CD8-positive, alpha-beta memory T cell (primary cell): ENCODE data around the gene TTLL6. TPM values are rescaled to one million over a fixed set of nuclear protein-coding genes. Genes with fewer than 3 reads are reported as not detected.
"Not testable (repeated sequence)": the region's sequence is repeated elsewhere in the genome, so short reads cannot be mapped to it uniquely, and the experiment has no call there.

ENCODE experiments used
- CTCF ChIA-PET: fragments of 350-600 bp; sonication (Branson Sonifier 250); formaldehyde crosslinking; loops from one replicate; lab custom pipeline; 2021; ENCODE audit warnings: antibody characterized with exemption; lab: Charles Lee
- POLR2A ChIA-PET: fragments of 350-600 bp; sonication (Branson Sonifier 250); formaldehyde crosslinking; loops from one replicate; lab custom pipeline; 2021; ENCODE audit warnings: antibody characterized with exemption; lab: Charles Lee
- DNase-seq, 5 donors: peaks; one replicate each; pipeline versions ENCODE4 v3.0.0 to v3.0.0-alpha.2; 2020 to 2022; ENCODE audit warnings: mixed read lengths in 1 of 5
- H3K27ac ChIP-seq: one replicate; pipeline ENCODE4 v1.7.0; 2013; ENCODE audit warnings: low read depth, mild to moderate bottlenecking, low read length, moderate library complexity
- H3K27me3 ChIP-seq: 2 replicates; pipeline ENCODE4 v1.7.0; 2013; ENCODE audit warnings: low read length, mild to moderate bottlenecking; ENCODE audit not compliant: insufficient read depth, poor library complexity, severe bottlenecking
- H3K36me3 ChIP-seq: 2 replicates; pipeline ENCODE4 v1.7.0; 2013; ENCODE audit warnings: mild to moderate bottlenecking, low read length, moderate library complexity; ENCODE audit not compliant: insufficient read depth
- H3K4me1 ChIP-seq: 2 replicates; pipeline ENCODE4 v1.7.0; 2013; ENCODE audit warnings: mild to moderate bottlenecking, low read length, moderate library complexity; ENCODE audit not compliant: insufficient read depth
- H3K4me3 ChIP-seq: 2 replicates; pipeline ENCODE4 v1.7.0; 2013; ENCODE audit warnings: mild to moderate bottlenecking, low read length
- H3K9me3 ChIP-seq: 2 replicates; pipeline ENCODE4 v1.7.0; 2013; ENCODE audit warnings: mild to moderate bottlenecking, low read length
- H3K27ac Mint-ChIP-seq, 8 donors: one replicate each; pipeline ENCODE4 v1.8.0; 2020 to 2021; ENCODE audit warnings: mixed read lengths in 8 of 8, mild to moderate bottlenecking in 6 of 8, inconsistent platforms in 3 of 8, moderate library complexity in 3 of 8
- H3K27me3 Mint-ChIP-seq, 2 donors: one replicate each; pipeline ENCODE4 v1.8.0; 2020 to 2021; ENCODE audit warnings: mixed read lengths in 2 of 2, mild to moderate bottlenecking in 1 of 2, moderate library complexity in 1 of 2
- H3K36me3 Mint-ChIP-seq, 3 donors: one replicate each; pipeline ENCODE4 v1.8.0; 2020 to 2021; ENCODE audit warnings: mixed read lengths in 3 of 3, inconsistent platforms in 1 of 3, mild to moderate bottlenecking in 1 of 3
- H3K4me1 Mint-ChIP-seq, 3 donors: one replicate each; pipeline ENCODE4 v1.8.0; 2020 to 2021; ENCODE audit warnings: mixed read lengths in 3 of 3, inconsistent platforms in 1 of 3, mild to moderate bottlenecking in 1 of 3
- H3K4me3 Mint-ChIP-seq, 7 donors: one replicate each; pipeline ENCODE4 v1.8.0; 2020 to 2021; ENCODE audit warnings: mixed read lengths in 7 of 7, mild to moderate bottlenecking in 6 of 7, moderate library complexity in 4 of 7, inconsistent platforms in 2 of 7
- H3K9me3 Mint-ChIP-seq, 5 donors: one replicate each; pipeline ENCODE4 v1.8.0; 2020 to 2022; ENCODE audit warnings: mixed read lengths in 5 of 5, mild to moderate bottlenecking in 3 of 5, moderate library complexity in 2 of 5, inconsistent platforms in 1 of 5
- polyA plus RNA-seq: library from polyadenylated mRNA; unstranded; fragments of 300-500 nt; fragmentation: Illumina TruSeq; gene quantifications from one replicate; pipeline ENCODE4 v1.2.3, GENCODE V29; 2021
- total RNA-seq, 2 experiments: library from RNA; stranded (reverse); gene quantifications; one replicate each; pipeline ENCODE4 v1.2.3, GENCODE V29; 2021

The TTLL6 gene
- total and polyA plus RNA-seq, 3 experiments from 2014 or later = not detected

- H3K27me3 ChIP-seq, H3K4me1 Mint-ChIP-seq, H3K36me3 Mint-ChIP-seq, H3K4me3 ChIP-seq, H3K4me1 ChIP-seq, CTCF ChIA-PET, H3K4me3 Mint-ChIP-seq, POLR2A ChIA-PET, DNase-seq, H3K36me3 ChIP-seq, H3K9me3 Mint-ChIP-seq, H3K27ac Mint-ChIP-seq, H3K27ac ChIP-seq, H3K9me3 ChIP-seq: not testable (repeated sequence)
- peaks cover 19 to 59% of the 10 kb centered on the region in 2 donors for H3K27me3 Mint-ChIP-seq
Measured at GRCh38 chr17:48796163-48796522, 20.9 kb downstream of the TTLL6 start.

GRCh38 chr17:48795444-48796162 is 21.4 kb downstream of the TTLL6 start:
- H3K27ac ChIP-seq = no peak overlapping the region
- no peaks in the 10 kb centered on the region for H3K9me3 ChIP-seq
- no peak for DNase-seq
- Mint-ChIP-seq H3K27me3 (peaks cover 20 to 60% of the 10 kb centered on the region in 2 donors), H3K36me3 (peaks cover 0 to 4% (median 0%) of the 10 kb centered on the region in 3 donors), H3K27ac (peak overlapping the region in 1 of 8 donors; percentile 52), H3K4me3 (no peak overlapping the region), H3K9me3 (no peaks in the 10 kb centered on the region), H3K4me1 (peaks cover 0 to 7% (median 0%) of the 10 kb centered on the region in 3 donors)
- POLR2A ChIA-PET = no interaction called here
- no peak overlapping the region for H3K4me3 ChIP-seq
- no peaks in the 10 kb centered on the region for H3K36me3 ChIP-seq
- no peaks in the 10 kb centered on the region for H3K4me1 ChIP-seq
- CTCF ChIA-PET = no interaction called here
- peaks cover 10% of the 10 kb centered on the region for H3K27me3 ChIP-seq

- Histone ChIP-seq H3K27me3 (peaks cover 3% of the 10 kb centered on the region), H3K27ac (no peak overlapping the region), H3K9me3 (no peaks in the 10 kb centered on the region), H3K4me3 (no peak overlapping the region), H3K36me3 (no peaks in the 10 kb centered on the region), H3K4me1 (no peaks in the 10 kb centered on the region)
- POLR2A ChIA-PET = no interaction called here
- H3K27me3 Mint-ChIP-seq = peaks cover 21 to 64% of the 10 kb centered on the region in 2 donors
- H3K27ac Mint-ChIP-seq = no peak overlapping the region
- CTCF ChIA-PET = interaction anchor here (1.5 kb wide), 1 partner anchor 87 kb away, joined by 4 read pairs; no protein-coding TSS in a partner anchor
- H3K36me3 Mint-ChIP-seq = peaks cover 0 to 4% (median 0%) of the 10 kb centered on the region in 3 donors
- H3K4me1 Mint-ChIP-seq = peaks cover 0 to 7% (median 0%) of the 10 kb centered on the region in 3 donors
- H3K9me3 Mint-ChIP-seq = no peaks in the 10 kb centered on the region
- H3K4me3 Mint-ChIP-seq = no peak overlapping the region
- no peak for DNase-seq
Measured at GRCh38 chr17:48792033-48792798, 24.8 kb downstream of the TTLL6 start.

GRCh38 chr17:48791128-48792032 is 25.6 kb downstream of the TTLL6 start:
- Histone ChIP-seq H3K27me3 (peaks cover 3% of the 10 kb centered on the region), H3K36me3 (no peaks in the 10 kb centered on the region), H3K9me3 (no peaks in the 10 kb centered on the region), H3K27ac (no peak overlapping the region), H3K4me1 (no peaks in the 10 kb centered on the region), H3K4me3 (no peak overlapping the region)
- ChIA-PET POLR2A (no interaction called here), CTCF (interaction anchor here (0.9 to 3.7 kb wide), 4 partner anchors 12 to 112 kb away, joined by 3 to 26 read pairs (median 4); no protein-coding TSS in a partner anchor)
- Mint-ChIP-seq H3K9me3 (no peaks in the 10 kb centered on the region), H3K4me1 (peaks cover 0 to 7% (median 0%) of the 10 kb centered on the region in 3 donors), H3K27ac (no peak overlapping the region), H3K4me3 (no peak overlapping the region), H3K27me3 (peaks cover 22 to 61% of the 10 kb centered on the region in 2 donors), H3K36me3 (peaks cover 0 to 4% (median 0%) of the 10 kb centered on the region in 3 donors)
- DNase-seq = peak in 1 of 5 donors; percentile 17

- ChIA-PET POLR2A (no interaction called here), CTCF (interaction anchor here (0.9 to 3.7 kb wide), 4 partner anchors 12 to 111 kb away, joined by 3 to 26 read pairs (median 4); no protein-coding TSS in a partner anchor)
- peaks cover 0 to 4% (median 0%) of the 10 kb centered on the region in 3 donors for H3K36me3 Mint-ChIP-seq
Measured at GRCh38 chr17:48790607-48791127, 26.4 kb downstream of the TTLL6 start.

GRCh38 chr17:48787828-48788227 is 29.2 kb downstream of the TTLL6 start:
- H3K9me3 Mint-ChIP-seq = no peaks in the 10 kb centered on the region
- Histone ChIP-seq H3K4me3 (no peak overlapping the region), H3K27ac (no peak overlapping the region), H3K9me3 (no peaks in the 10 kb centered on the region), H3K4me1 (no peaks in the 10 kb centered on the region), H3K36me3 (no peaks in the 10 kb centered on the region), H3K27me3 (no peaks in the 10 kb centered on the region)
- no peaks in the 10 kb centered on the region for H3K36me3 Mint-ChIP-seq
- H3K27ac Mint-ChIP-seq = peak overlapping the region in 1 of 8 donors; percentile 24
- no peak for DNase-seq
- H3K4me3 Mint-ChIP-seq = no peak overlapping the region
- CTCF ChIA-PET = interaction anchor here (0.6 to 2.3 kb wide), 2 partner anchors 17 to 54 kb away, joined by 3 to 6 read pairs; no protein-coding TSS in a partner anchor
- peaks cover 23 to 50% of the 10 kb centered on the region in 2 donors for H3K27me3 Mint-ChIP-seq
- POLR2A ChIA-PET = no interaction called here
- H3K4me1 Mint-ChIP-seq = peaks cover 0 to 7% (median 0%) of the 10 kb centered on the region in 3 donors

More at GRCh38 chr17:48790607-48791127, 26.4 kb downstream of the TTLL6 start:
- Mint-ChIP-seq H3K27ac (no peak overlapping the region), H3K4me3 (no peak overlapping the region), H3K27me3 (peaks cover 21 to 60% of the 10 kb centered on the region in 2 donors), H3K9me3 (no peaks in the 10 kb centered on the region), H3K4me1 (peaks cover 0 to 7% (median 0%) of the 10 kb centered on the region in 3 donors)
- Histone ChIP-seq H3K36me3 (no peaks in the 10 kb centered on the region), H3K27me3 (peaks cover 3% of the 10 kb centered on the region), H3K4me3 (no peak overlapping the region), H3K27ac (no peak overlapping the region), H3K4me1 (no peaks in the 10 kb centered on the region), H3K9me3 (no peaks in the 10 kb centered on the region)
- no peak for DNase-seq

GRCh38 chr17:48779421-48779820 is 37.6 kb downstream of the TTLL6 start:
- ChIA-PET POLR2A (interaction anchor here (0.6 to 0.7 kb wide), 2 partner anchors 153 to 1222 kb away, joined by 3 to 4 read pairs; partner anchors contain the start of gene HOXB9), CTCF (interaction anchor here (1.2 kb wide), 1 partner anchor 11 kb away, joined by 3 read pairs; no protein-coding TSS in a partner anchor)
- H3K4me1 ChIP-seq = no peaks in the 10 kb centered on the region

More at GRCh38 chr17:48779421-48779820, 37.6 kb downstream of the TTLL6 start:
- H3K27me3 ChIP-seq = no peaks in the 10 kb centered on the region
- H3K4me3 Mint-ChIP-seq = no peak overlapping the region
- no peaks in the 10 kb centered on the region for H3K4me1 Mint-ChIP-seq
- peaks cover 16 to 25% of the 10 kb centered on the region in 2 donors for H3K27me3 Mint-ChIP-seq
- H3K36me3 Mint-ChIP-seq = no peaks in the 10 kb centered on the region
- H3K9me3 ChIP-seq = no peaks in the 10 kb centered on the region
- no peak overlapping the region for H3K27ac Mint-ChIP-seq
- peaks cover 0 to 2% (median 0%) of the 10 kb centered on the region in 5 donors for H3K9me3 Mint-ChIP-seq
- DNase-seq = no peak
- no peak overlapping the region for H3K27ac ChIP-seq
- no peaks in the 10 kb centered on the region for H3K36me3 ChIP-seq
- H3K4me3 ChIP-seq = no peak overlapping the region
